Adrenal gland (tissue), 12 donors: Measurements from ENCODE around the gene NEK2. TPM values are rescaled to one million over a fixed set of nuclear protein-coding genes. Genes with fewer than 3 reads are reported as not detected.

Experiments used
- DNase-seq, 7 donors: peaks; one replicate each; pipeline ENCODE4 v3.0.0-alpha.2; 2019 to 2020
- H3K27ac ChIP-seq, 5 donors: fragments of 200-600 bp; sonication (generic) in 4 of 5; 1 replicate in 3 of 5; 2 replicates in 2 of 5; pipeline versions ENCODE4 v1.5.1 to v1.8.0; 2016 to 2020; ENCODE audit warnings: mild to moderate bottlenecking in 1 of 5
- H3K27me3 ChIP-seq: fragments of 200-600 bp; 2 replicates; pipeline ENCODE4 v1.8.0; 2021
- H3K36me3 ChIP-seq, 2 donors: fragments of 200-600 bp; replicated peaks in 1 of 2; 1 replicate in 1 of 2; 2 replicates in 1 of 2; pipeline versions ENCODE4 v1.5.1 to v1.8.0; 2018 to 2022
- H3K4me1 ChIP-seq, 2 donors: fragments of 200-600 bp; replicated peaks in 1 of 2; 1 replicate in 1 of 2; 2 replicates in 1 of 2; pipeline versions ENCODE4 v1.5.1 to v1.8.0; 2018 to 2021
- H3K4me3 ChIP-seq, 4 donors: fragments of 200-600 bp; sonication (generic) in 3 of 4; one replicate each; pipeline ENCODE4 v1.5.1; 2016 to 2018
- H3K9me3 ChIP-seq, 3 donors: fragments of 200-600 bp; sonication (generic) in 1 of 3; replicated peaks in 1 of 3; 1 replicate in 2 of 3; 2 replicates in 1 of 3; pipeline versions ENCODE4 v1.5.1 to v1.8.0; 2016 to 2021
- CTCF ChIP-seq, 6 experiments: fragments of 450-650 bp in 4 of 6; fragments of 200-600 bp in 2 of 6; sonication (generic) in 1 of 6; IDR thresholded peaks; 1 replicate in 5 of 6; 2 replicates in 1 of 6; pipeline versions ENCODE4 v1.5.1 to v1.8.0; 2016 to 2021; ENCODE audit warnings: antibody characterized with exemption in 6 of 6, mild to moderate bottlenecking in 2 of 6, moderate library complexity in 1 of 6
- POLR2A ChIP-seq, 2 donors: fragments of 450-650 bp; IDR thresholded peaks; one replicate each; pipeline ENCODE4 v1.6.1; 2017; ENCODE audit warnings: antibody characterized with exemption in 2 of 2, mild to moderate bottlenecking in 2 of 2, moderate library complexity in 1 of 2
- WGBS, 4 donors: extraction: QIAGEN DNeasy Blood & Tissue Kit in 2 of 4; methylation state at CpG; one replicate each; pipeline versions ENCODE4 v1.1.5 to v1.1.7; 2013 to 2017; 5-methylcytosine and 5-hydroxymethylcytosine counted together
- intact Hi-C, 2 donors: fragments of 100-400 bp; cut with DNase I; formaldehyde crosslinking; loops; one replicate each; pipeline versions ENCODE4 v1.14.1 to v1.15.0; 2022 to 2023
- polyA plus RNA-seq, 3 donors: library from polyadenylated mRNA; stranded (reverse); fragments of 200-250 nt in 2 of 3; fragments of 350-450 nt in 1 of 3; fragmentation: Illumina TruSeq in 1 of 3; extraction: RNeasy Lipid Tissue Mini Kit (QIAGEN cat#74804) in 1 of 3; gene quantifications; one replicate each; pipeline ENCODE4 v1.2.3, GENCODE V29; 2013 to 2014
- total RNA-seq, 9 donors: library from RNA; depleted of rRNA in 4 of 9; stranded (reverse); fragments of >200 nt in 4 of 9; fragments of 120-200 nt in 1 of 9; fragmentation: NEBNext Ultra II Directional in 1 of 9; extraction: Animal tissue kit (Norgen Biotek cat#: 25700) in 1 of 9; gene quantifications; one replicate each; pipeline versions ENCODE4 v1.1.0 to v1.2.4, GENCODE V29; 2013 to 2023
- donor health status: healthy with polysubstance abuse.
- donor health status: Bipolar disorder and iron deficiency.
- donor health status: DM: yes; HTN: yes; CAD: no.
- donor health status: DM: no; HTN: no; CAD: no.
- donor health status: DM: no; HTN: no; CAD: no.
- donor health status: DM: yes; HTN: yes; CAD: no.

The NEK2 gene
- total and polyA plus RNA-seq, 12 donors = 0.08 to 19.9 (median 0.95) TPM

DNA sequence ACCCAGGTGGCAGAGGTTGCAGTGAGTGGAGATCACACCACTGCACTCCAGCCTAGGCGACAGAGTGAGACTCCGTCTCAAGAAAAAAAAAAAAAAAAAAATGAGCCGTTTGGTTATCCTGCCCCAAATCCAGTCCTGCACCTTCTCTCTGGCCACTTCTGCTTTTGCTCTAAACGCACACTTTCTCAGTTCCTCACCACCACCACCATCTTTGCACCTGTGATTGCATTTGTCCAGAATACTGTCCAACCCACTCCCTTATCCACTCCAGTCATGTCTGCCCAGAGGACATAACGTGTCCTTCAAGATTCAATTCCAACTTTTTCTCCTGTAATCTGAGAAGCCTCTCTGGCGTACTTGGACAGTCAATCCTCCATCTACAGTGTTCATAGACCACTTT is 2.2 kb upstream of the NEK2 start:
- Histone ChIP-seq H3K27me3 (no peaks in the 10 kb centered on the region), H3K4me3 (no peak overlapping the region), H3K36me3 (no peaks in the 10 kb centered on the region), H3K27ac (no peak overlapping the region), H3K9me3 (no peaks in the 10 kb centered on the region), H3K4me1 (peaks cover 5 to 10% of the 10 kb centered on the region in 2 donors)
- DNase-seq = no peak
- no peak for TF ChIP-seq CTCF (IDR thresholded peaks at IDR 0.05)
- no peak for TF ChIP-seq POLR2A (IDR thresholded peaks at IDR 0.05)
- 42 to 46% (median 43%) methylated on average over 5 to 6 of the region's 6 CpGs for WGBS, 4 donors
- intact Hi-C loops = no loop called here

GRCh38 chr1:211676761-211677160 is 1.3 kb upstream of the NEK2 start:
- Histone ChIP-seq H3K36me3 (no peaks in the 10 kb centered on the region), H3K9me3 (no peaks in the 10 kb centered on the region), H3K27ac (no peak overlapping the region), H3K27me3 (no peaks in the 10 kb centered on the region), H3K4me1 (peaks cover 5 to 10% of the 10 kb centered on the region in 2 donors), H3K4me3 (no peak overlapping the region)
- no peak for DNase-seq
- TF ChIP-seq POLR2A (IDR thresholded peaks at IDR 0.05) (no peak), CTCF (IDR thresholded peaks at IDR 0.05) (no peak)
- intact Hi-C loops = no loop called here

DNA sequence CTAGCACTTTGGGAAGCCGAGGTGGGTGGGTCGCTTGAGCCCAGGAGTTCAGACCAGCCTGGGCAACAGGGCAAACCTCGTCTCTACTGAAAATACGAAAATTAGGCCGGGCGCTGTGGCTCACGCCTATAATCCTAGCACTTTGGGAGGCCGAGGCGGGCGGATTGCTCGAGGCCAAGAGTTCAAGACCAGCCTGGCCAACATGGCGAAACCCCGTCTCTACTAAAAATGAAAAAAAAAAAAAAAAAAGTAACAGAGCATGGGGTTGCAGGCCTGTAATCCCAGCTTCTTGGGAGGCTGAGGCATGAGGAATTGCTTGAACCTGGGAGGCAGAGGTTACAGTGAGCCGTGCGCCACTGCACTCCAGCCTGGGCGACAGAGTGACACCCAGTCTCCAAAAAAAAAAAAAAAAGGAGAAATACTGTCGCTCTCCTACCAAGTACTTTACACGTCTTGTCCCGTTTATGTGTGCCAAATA is 724 bp upstream of the NEK2 start:
- TF ChIP-seq CTCF (IDR thresholded peaks at IDR 0.05) (no peak), POLR2A (IDR thresholded peaks at IDR 0.05) (no peak)
- Histone ChIP-seq H3K9me3 (no peaks in the 10 kb centered on the region), H3K27me3 (no peaks in the 10 kb centered on the region), H3K4me3 (peak overlapping the region in 2 of 4 donors; percentile 55 to 59), H3K27ac (no peak overlapping the region), H3K36me3 (no peaks in the 10 kb centered on the region), H3K4me1 (peaks cover 5 to 10% of the 10 kb centered on the region in 2 donors)
- no peak for DNase-seq
- intact Hi-C loops = no loop called here
- 40 to 50% (median 42%) methylated on average over 16 to 19 of the region's 19 CpGs for WGBS, 4 donors

DNA sequence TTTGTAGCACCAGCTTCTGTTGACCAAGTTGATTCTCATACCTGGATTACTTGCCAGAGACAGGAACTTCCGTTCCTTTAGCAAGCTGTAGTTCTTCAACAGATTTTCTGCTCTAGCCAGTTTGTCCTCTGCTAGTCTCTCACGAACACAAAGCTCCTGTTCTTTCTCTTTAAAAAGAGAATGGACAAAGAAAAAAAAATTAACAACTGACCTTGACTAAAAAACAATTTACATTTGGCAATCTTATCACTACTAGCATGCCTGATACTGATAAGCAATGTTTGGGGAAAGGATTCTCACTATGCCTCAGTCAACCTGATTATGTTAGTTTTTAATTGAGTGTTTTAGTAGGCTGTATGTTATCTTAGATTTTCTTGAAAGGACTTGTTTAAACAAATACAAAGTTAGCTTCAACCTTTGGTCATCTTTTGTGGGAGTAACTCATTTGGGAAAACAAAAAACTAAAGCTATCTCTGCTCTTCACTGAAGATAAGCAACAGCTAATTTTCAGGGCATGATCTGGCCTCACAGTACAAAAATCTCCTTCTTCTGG is 8.3 kb downstream of the NEK2 start:
- intact Hi-C loops = no loop called here
- no peak for DNase-seq
- Histone ChIP-seq H3K27ac (peak overlapping the region in 3 of 5 donors; percentile 20 to 45 (median 42)), H3K4me3 (no peak overlapping the region), H3K9me3 (no peaks in the 10 kb centered on the region), H3K4me1 (peaks cover 0 to 15% of the 10 kb centered on the region in 2 donors), H3K36me3 (no peaks in the 10 kb centered on the region), H3K27me3 (no peaks in the 10 kb centered on the region)
- TF ChIP-seq CTCF (IDR thresholded peaks at IDR 0.05) = no peak
- TF ChIP-seq POLR2A (IDR thresholded peaks at IDR 0.05) = no peak
- 31 to 54% (median 41%) methylated on average over 2 of the region's 2 CpGs for whole genome bisulfite sequencing, 4 donors
